AG09309 (cell line): ENCODE results near the gene WDR43.

Source experiments
- DNase-seq: peaks from one replicate; pipeline ENCODE4 v3.0.0-alpha.2; 2010; ENCODE audit warnings: low read depth
- H3K4me3 ChIP-seq: 2 replicates; pipeline ENCODE4 v1.5.1; 2011; ENCODE audit warnings: mild to moderate bottlenecking, low read depth, low read length, moderate library complexity; ENCODE audit not compliant: control insufficient read depth
- TF ChIP-seq, protein P1 (sequence below): IDR thresholded peaks from 2 replicates; pipeline ENCODE4 v1.5.1; 2011; ENCODE audit warnings: mild to moderate bottlenecking, low read depth, low read length, inconsistent platforms; ENCODE audit not compliant: insufficient read depth, control insufficient read depth; ENCODE audit errors: missing control alignments

Gene WDR43

DNA sequence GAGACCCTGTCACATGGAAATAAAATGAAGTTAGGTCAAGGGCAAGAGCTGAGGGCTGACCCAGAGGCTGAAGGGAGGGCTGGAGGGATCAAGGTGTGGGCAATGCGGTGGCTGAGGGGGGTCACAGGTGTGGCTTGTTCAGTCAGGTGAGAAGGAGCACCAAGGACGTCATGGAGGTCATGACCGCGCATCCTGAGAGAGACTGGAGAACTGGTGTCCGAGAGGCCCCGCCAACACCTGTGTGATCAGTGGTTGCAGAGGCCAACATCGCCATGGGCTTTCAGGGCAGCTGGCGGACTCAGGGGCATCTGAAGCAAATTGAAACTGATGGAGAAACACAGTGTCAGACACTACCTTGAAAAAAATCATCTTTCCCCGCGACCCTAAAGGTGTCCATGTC is 99.6 kb downstream of the WDR43 start:
- H3K4me3 ChIP-seq: no peak overlapping the region
- TF ChIP-seq, protein P1, sequence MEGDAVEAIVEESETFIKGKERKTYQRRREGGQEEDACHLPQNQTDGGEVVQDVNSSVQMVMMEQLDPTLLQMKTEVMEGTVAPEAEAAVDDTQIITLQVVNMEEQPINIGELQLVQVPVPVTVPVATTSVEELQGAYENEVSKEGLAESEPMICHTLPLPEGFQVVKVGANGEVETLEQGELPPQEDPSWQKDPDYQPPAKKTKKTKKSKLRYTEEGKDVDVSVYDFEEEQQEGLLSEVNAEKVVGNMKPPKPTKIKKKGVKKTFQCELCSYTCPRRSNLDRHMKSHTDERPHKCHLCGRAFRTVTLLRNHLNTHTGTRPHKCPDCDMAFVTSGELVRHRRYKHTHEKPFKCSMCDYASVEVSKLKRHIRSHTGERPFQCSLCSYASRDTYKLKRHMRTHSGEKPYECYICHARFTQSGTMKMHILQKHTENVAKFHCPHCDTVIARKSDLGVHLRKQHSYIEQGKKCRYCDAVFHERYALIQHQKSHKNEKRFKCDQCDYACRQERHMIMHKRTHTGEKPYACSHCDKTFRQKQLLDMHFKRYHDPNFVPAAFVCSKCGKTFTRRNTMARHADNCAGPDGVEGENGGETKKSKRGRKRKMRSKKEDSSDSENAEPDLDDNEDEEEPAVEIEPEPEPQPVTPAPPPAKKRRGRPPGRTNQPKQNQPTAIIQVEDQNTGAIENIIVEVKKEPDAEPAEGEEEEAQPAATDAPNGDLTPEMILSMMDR: no peak
- no peak for DNase-seq

DNA sequence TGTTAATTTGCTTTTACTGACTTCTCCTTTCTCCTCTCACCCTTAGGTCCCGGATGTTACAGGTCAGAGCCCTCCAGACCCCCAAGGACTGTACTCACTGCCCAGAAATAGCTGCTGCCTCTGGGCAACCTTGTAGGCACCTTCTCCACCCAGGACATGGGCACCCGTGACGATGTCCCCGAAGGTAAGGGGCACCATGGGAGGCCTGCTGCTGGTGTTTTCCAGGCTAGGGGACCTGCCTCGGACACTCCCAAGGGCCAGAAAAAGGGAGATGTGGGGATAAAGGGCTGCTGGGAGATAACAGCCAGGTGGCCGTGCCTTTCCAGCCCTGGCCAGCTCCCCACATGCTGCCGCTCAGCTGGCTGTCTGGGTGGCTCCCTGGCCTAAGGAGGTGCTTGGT is 100.2 kb downstream of the WDR43 start:
- DNase-seq: no peak
- H3K4me3 ChIP-seq: no peak overlapping the region
- TF ChIP-seq, protein P1: no peak

DNA sequence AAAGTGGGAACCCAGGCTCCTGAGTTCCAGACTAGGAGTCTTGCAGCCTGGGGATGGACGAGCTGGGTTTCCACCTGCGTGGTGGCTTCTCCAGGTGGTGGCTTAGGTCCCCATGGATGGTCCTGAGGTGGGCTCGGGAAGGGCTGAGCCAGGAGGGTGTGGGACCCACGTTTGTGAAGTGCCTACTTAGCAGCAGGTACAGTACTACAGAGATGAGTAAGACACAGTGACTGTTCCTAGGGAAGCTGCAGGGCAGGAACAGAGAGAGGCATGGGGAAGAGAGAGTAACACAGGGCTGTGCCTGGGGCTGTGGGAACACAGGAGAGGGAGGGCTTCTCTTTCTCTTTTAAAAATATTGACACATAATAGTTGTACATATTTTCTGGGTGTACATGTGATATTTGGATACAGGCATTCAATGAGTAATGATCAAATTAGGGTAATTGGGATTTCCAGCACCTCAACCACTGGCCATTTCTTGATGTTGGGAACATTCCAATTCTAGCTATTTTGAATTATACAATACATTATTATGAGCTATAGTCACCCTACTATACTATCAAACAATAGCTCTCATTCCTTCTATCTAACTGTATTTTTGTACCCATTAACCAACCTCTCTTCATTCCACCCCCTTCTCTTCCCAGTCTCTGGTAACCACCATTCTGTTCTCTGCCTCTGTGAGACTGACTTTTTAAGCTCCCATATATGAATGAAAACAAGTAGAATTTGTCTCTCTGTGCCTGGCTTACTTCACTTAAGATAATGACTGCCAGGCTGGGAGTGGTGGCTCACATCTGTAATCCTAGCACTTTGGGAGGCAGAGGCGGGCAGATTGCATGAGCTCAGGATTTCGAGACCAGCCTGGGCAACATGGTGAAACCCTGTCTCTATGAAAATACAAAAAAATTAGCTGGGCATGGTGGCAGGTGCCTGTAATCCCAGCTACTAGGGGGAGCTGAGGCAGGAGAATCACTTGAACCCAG is 101.6 kb downstream of the WDR43 start:
- H3K4me3 ChIP-seq: no peak overlapping the region
- no peak for DNase-seq
- TF ChIP-seq, protein P1: no peak

DNA sequence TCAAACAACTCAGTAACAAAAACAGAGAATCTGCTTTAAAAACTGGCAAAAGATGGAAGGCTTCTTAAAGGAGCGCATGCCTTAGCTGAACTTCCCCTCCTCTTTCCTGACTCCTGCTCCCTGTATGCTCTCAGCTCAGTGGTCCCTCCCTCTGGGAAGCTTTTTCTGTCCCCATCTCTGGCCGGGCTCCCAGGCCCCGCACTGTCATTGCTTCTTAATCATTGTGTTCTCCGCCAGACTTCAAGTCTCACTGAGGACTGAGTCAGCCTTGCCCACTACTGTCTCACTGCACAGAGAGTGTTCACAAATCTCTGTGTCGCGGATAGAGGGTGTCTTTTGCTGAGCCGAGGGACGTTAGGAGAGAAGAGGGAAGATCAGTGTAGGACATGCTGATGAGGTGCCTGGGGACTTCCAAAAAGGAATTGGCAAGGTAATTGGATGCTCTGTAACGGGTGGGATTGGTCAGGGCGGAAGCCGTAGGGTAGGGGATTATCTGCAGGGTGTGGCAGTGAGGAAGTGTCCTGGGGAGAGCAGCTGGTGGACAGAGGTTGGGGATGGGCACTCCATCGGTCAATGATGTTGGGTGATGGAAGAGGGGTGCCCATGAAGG is 102.9 kb downstream of the WDR43 start:
- H3K4me3 ChIP-seq: no peak overlapping the region
- TF ChIP-seq, protein P1: no peak
- DNase-seq: no peak
